DND-41 (cell line): Measurements from ENCODE around the gene CCL28.

Experiments used
- CTCF ChIP-seq: IDR thresholded peaks from 2 replicates; pipeline ENCODE4 v1.5.1; 2012; ENCODE audit warnings: borderline replicate concordance, low read length, moderate library complexity, mild to moderate bottlenecking; ENCODE audit not compliant: poor library complexity, severe bottlenecking; ENCODE audit errors: extremely low read depth
- EZH2 ChIP-seq: IDR thresholded peaks from 3 replicates; pipeline ENCODE4 v1.6.1; 2012; ENCODE audit warnings: borderline replicate concordance, low read depth, mild to moderate bottlenecking, moderate library complexity, low read length, inconsistent platforms; ENCODE audit not compliant: severe bottlenecking

- TF ChIP-seq CTCF (no peak), EZH2 (no peak)
Observed at GRCh38 chr5:43358726-43359125, 53.5 kb downstream of the CCL28 start.
